Activated T-cell treated with anti-CD3 and anti-CD28 coated beads for 48 hours (primary cell): ENCODE results near the gene SHROOM4.

ENCODE experiments used
- DNase-seq: peaks from one replicate; pipeline ENCODE4 v3.0.0-alpha.2; 2020; ENCODE audit warnings: low read depth

Gene SHROOM4

DNA sequence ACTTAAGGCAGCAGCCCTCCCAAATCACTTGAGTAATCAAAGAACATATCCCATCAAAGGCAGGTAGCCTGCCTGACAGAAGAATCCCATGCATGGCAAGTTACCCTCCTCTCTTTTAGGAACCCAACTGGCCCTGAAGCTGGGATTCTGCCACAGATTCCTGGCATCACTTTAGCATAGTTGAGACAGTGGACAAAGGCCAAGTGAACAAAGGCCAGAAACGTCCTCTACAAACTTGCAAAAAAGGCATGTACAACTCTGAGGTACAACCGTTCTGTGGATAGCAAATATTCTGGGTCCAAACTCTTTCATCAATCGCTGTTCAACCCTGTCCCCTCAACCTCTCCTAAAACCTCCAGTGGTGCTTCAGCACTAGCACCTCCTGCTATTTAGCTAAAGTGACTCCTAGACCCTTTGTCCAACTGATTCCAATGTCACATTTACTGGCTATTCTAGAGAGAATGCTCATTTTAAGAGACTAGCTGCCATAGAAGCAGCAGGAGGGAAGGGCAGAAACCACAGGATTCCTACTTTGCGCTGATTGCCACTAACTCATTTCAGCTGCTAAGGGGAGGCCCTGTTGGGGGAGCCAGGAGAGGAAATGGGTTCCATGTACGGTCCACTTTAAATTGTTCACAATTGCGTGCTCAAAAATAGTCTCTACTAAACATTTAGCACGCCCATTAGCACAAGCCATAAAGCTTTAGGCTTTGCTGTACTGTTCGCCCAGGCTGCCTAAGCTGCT is 105.9 kb downstream of the SHROOM4 start:
- DNase-seq: no peak

DNA sequence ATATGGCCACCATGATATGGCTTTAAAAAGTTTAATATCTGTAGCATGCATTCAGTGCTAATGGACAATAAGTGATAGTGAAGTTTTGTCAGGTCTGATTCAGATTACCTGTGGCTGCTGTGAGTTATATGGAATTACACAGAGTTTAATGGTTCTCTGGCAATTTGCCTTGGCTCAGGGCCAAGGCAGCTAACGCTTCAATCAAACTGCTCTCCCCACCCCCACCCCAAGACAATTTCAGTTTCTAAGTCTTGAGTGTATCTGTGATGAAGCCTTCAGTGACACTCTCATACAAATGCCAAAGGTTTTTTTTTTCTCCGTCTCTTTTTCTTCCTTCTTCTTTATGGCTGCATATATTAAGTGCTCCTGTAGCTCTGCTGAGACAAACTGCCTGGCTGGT is 106.6 kb downstream of the SHROOM4 start:
- no peak for DNase-seq

DNA sequence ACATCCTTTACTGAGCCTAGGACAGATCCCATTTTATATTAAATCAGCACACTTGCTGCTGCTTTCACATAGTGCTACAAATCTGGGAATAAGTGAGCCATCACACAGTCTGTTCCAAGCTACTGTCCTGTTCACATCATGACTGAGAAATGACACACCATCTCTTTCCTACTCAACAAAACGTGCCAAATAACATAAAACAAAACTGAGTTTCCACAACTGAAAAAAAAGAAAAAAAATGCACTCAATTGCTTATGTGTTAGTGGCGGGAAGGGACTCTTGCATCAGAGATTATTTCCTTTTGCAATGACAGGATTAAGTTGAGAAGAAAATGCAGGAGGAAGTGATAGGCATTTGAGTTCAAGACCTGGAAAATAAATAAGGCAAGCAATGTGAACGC is 109.0 kb downstream of the SHROOM4 start:
- no peak for DNase-seq

DNA sequence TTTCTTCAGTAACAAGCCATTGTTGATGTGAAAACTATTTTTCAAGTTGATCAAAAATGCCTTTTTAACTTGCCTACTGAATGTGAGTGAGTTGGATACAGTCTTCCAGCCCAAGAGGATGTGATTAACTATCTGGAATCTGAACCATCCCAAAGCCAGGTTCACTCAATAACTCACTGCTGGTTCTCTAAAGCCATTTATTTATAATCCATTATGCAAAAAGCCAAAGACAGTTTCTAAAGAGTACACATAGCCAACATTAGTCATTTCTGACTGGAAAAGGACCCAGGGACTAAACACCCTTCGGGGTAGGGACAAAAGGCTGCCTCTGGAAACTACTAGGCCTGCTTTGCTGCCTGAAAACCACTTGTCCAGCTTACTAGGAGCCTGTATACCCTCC is 109.6 kb downstream of the SHROOM4 start:
- DNase-seq: no peak

DNA sequence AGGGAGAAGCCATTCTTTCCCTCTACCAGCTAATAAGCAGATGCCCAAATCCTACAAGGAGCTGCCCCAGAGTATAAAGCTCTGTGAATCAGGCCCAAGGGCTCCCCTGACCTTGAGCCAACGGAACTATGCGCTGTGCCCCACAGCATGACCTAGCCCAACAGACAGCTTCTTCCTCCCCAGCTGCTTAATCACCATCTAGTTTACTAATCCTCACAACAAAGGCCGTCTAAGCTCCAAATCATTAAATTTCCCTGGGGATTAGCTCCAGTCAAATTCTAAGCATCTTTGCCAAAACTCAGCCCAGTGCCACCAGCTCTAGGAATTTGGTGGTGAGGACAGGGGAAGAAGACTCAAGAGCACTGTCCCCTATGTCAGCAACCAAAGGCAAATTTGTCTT is 113.1 kb downstream of the SHROOM4 start:
- DNase-seq: no peak

DNA sequence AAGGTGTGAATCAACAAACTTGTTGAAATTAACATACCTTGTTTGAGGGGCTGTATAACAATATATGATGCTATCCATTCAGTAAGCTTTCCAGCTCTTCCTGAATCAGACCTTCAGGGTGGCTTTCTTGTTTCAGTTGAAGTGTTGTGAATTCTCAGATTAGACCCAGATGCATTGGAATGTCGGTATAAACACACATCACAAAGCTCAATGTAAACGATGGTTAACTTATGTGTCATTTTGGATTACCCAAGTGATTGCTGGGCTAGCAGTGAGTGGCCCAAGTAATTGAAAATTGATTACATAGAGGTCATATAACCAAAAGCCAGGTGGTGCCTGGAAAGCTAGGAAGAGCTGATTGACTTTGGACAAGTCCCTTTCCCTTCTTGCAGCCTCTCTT is 115.0 kb downstream of the SHROOM4 start:
- no peak for DNase-seq

DNA sequence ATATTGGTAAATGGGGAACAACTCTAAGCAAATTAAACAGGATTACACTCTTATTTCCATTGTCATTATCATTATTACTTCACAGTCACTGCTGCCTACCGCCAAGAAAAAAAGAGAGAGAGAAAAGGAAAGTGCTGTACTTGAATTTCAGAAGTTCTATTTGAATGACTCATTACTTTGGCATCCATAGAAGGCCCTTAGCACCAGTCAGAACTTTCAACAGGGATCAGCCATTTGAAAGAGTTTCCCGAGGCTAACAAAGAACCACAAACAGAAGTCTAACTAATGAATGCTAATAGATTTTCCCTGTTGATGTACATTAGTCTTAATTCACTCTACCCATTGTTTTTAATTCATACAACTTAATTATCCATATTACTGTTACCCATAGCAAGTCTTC is 116.3 kb downstream of the SHROOM4 start:
- no peak for DNase-seq

DNA sequence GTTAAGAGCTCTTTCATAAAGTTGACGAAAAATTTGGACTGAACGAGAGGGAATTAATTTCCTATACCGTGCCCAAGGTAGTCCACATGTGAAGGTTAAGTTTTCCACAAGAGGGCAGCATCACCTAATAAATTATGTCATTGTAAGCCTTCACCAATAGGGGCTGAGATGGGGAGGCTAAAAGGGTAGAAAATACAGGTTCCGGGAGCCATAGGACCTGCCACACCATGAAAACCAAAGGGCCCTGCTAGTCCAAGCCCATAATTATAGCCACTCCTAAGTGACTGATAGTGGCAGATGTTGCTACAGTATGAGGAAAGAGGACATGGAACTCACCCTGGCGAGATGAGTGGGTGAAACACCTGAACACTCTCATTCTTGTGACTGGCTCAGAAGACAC is 122.2 kb downstream of the SHROOM4 start:
- DNase-seq: no peak

DNA sequence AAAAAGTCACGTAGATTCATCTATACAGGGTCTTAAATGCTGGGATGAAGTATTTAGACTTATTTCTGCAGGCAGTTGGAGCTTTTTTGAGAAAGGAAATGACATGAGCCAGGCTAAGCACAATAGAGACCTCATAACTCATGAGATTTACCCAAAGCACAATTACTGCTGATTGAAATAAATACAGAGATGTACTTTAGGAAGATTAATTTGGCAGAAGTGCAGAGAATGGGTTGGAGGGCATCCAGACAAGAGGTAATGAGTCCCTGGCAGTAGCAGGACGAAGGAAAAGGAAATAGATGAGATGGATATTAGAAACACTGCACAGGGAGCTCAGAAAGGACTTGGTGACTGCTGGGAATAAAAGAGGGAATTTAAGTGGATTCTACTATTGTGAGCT is 129.1 kb downstream of the SHROOM4 start:
- DNase-seq: no peak

- DNase-seq: no peak
Observed at GRCh38 chrX:50680990-50681389, 133.0 kb downstream of the SHROOM4 start.

DNA sequence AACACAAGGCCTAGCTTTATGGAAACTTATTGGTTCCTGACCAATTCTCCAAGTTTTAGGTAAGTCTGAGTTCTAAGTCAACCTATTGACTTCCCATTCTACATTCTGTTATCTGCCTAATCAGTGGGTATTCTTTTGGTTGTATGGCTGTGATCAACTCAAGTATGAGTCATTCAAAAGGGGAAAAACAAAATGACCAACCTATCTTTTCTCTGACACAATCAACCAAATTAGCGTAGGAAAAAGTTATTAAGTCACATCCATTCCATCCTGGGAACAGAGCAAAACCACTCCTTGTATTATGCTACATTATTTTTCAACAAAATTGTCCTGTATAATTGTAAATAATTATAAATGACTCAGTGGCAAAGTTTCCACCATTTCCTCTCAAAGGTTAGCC is 136.2 kb downstream of the SHROOM4 start:
- no peak for DNase-seq

DNA sequence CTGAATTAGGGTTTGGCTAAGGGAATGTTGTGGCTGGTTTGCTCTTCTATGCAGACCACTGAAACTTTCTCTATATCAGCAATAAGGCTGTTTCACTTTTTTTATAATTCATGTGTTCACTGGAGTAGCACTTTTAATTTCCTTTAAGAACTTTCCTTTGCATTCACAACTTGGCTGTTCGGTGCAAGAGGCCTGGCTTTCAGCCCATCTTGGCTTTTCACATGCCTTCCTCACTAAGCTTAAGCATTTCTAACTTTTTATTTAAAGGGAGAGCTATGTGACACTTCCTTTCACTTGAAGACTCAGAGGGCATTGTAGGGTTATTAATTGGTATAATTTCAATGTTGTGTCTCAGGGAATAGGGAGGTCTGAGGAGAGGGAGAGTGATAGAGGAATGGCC is 142.3 kb downstream of the SHROOM4 start:
- no peak for DNase-seq

DNA sequence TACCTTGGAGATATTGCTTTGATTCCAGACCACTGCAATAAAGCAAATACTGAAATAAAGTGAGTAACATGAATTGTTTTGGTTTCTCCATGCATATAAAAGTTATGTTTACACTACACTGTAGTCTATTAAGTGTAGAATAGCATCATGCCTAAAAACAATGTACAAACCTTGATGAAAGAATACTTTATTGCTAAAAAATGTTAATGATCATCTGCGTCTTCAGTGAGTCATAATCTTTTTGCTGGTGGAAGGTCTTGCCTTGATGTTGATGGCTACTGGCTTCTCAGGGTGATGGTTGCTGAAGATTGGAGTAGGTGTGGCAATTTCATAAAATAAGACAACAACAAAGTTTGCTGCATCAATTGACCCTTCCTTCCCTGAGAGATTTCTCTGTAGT is 145.1 kb downstream of the SHROOM4 start:
- DNase-seq: no peak

DNA sequence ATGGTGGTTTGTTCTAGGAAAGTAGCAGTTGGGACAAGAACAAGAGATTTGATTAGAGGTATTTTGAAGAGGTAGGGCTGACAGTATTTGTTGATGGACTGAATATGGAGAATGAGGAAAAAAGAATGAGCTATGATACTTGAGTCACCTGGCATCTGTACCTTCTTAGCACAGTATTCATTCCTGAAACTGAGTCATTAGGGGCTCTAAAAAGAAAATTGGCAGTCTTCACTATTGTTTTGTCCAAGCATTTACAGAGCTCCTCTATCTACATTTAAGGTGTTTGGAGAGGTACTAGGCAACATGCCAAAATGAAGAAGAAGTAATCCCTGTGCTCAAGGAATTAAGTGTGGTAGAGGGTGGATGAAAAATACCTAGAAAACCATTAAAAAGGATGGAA is 165.8 kb downstream of the SHROOM4 start:
- DNase-seq: no peak

GRCh38 chrX:50644496-50644895 is 169.5 kb downstream of the SHROOM4 start:
- no peak for DNase-seq

DNA sequence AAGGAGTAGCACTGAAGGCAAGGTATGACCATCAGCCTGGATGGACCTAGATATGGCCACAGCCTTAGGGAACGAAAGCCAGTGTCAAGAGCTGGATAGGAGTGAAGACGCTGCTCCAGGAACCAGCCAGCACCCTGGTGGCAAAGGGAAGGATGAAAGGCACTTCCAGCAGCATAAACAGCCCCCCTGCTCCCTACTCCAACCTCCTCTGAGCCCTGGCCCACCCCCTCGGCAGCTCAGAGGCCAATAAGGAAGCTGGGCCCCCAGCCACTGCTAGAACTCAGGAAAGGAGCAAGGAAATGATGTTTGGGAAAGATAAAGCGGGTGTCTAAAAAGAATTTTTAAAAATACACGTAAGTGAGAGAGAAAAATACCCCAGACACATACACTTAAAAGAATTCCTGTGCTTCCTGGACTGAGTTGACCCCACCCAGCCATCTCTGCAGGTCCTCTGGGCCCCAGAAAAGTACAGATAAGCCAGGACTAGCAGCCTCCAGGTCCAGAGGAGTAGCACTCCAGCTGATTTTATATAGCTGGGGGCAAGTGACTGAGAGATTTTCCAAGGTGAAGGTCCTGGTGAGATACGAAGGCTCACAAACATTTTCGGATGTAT is 170.4 kb downstream of the SHROOM4 start:
- DNase-seq: no peak

- no peak for DNase-seq
Observed at GRCh38 chrX:50638123-50638522, 175.9 kb downstream of the SHROOM4 start.

DNA sequence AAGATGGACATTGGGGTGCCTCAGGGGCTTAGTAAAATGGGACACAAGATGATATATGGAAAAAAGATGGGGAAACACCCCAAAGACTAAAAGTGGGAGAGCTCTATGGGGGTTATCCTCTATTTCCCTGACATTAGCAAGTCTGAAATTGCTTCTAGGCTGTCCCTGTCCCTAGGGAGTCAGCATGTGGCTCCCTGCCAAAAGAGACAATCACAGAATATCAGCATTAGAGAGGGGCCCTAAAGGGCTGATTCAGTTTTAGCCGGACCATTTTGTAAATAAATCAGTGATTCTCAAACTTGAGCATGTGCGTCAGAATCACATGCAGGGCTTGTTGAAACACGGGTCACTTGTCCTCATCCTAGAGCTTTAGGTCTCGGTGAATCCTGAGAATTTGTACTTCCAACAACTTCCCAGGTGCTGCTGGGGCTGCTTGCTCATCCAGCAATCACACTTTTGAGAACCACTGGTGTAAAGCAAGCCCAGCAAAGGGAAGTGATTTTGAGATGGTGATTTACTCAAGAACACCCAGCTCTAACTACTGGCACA is 178.1 kb downstream of the SHROOM4 start:
- no peak for DNase-seq

GRCh38 chrX:50635162-50635561 is 178.8 kb downstream of the SHROOM4 start:
- no peak for DNase-seq

- DNase-seq: no peak
Observed at GRCh38 chrX:50629774-50630173, 184.2 kb downstream of the SHROOM4 start.

DNA sequence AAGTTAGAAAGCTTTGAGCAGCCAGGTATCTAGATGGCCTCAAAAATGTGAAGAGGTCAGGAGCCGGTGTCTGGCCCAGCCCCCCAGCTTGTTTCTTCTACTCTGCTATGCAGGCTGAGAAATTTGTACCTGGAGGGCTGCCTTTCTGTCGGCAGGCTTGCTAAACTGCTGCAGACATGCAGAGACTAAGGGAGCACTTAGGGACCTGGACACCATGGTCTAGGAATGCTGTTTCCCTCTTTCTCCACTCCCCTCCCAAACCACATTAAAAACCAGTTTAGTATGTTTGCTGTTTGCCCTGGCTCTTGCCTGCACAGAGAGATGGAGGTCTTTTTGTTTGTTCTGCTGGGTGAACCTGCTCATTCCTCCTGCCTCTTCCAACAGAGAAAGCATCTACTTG is 186.3 kb downstream of the SHROOM4 start:
- no peak for DNase-seq

DNA sequence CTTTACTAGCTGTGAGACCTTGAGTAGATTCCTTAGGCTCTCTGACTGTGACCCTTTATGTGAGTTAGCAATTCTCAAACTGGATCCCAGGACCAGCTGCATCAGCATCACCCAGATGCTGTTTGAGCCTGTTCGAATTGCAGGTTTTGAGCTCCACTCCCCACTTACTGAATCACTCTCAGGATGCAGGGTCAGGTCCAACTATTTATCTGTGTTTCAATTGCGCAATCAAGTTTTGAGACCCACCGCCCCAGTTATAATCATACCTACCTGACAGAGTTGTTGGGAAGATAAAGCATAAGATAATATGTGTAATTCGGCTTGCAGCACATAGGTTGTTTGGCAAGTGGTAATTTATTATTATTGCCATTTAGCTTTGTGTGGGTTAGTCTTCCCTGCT is 187.6 kb downstream of the SHROOM4 start:
- no peak for DNase-seq

DNA sequence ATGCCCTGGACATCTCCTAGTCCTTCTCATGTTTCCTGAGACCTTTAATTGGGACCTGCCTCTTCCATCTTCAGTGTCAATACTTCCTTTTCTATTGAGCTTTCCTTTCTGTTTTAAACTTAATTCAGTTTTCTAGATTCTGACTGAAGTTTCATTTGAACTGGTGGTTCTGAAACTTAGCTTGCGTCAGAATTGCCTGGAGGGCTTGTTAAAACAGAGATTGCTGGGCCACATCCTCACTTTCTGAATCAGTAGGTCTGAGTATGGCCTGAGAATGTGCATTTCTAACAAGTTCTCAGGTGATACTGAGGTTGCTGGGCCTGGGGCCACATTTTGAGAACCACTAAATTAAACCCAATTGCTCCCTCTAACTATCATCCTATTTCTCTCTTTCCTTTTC is 191.2 kb downstream of the SHROOM4 start:
- no peak for DNase-seq
